Transverse colon (tissue), 4 donors: ENCODE measurements around the gene BCAS4.

Experiments used
- EP300 ChIP-seq: sonication (generic); formaldehyde crosslinking; IDR thresholded peaks from one replicate; pipeline ENCODE4 v1.6.1; 2017; ENCODE audit warnings: antibody characterized with exemption, low read depth
- POLR2A ChIP-seq: fragments of 450-650 bp; IDR thresholded peaks from one replicate; pipeline ENCODE4 v1.6.1; 2016; ENCODE audit warnings: antibody characterized with exemption, mild to moderate bottlenecking, moderate library complexity
- POLR2AphosphoS5 ChIP-seq, 3 donors: sonication (generic); formaldehyde crosslinking; IDR thresholded peaks; one replicate each; pipeline ENCODE4 v1.6.1; 2016; ENCODE audit warnings: antibody characterized with exemption in 3 of 3
- TF ChIP-seq, protein P1 (sequence below), 5 experiments: fragments of 200-600 bp in 3 of 5; fragments of 450-650 bp in 2 of 5; sonication (generic) in 3 of 5; IDR thresholded peaks; 1 replicate in 2 of 5; 2 replicates in 3 of 5; pipeline ENCODE4 v1.5.1; 2016 to 2017; ENCODE audit warnings: antibody characterized with exemption in 5 of 5, inconsistent platforms in 3 of 5, mild to moderate bottlenecking in 2 of 5, moderate library complexity in 1 of 5

DNA sequence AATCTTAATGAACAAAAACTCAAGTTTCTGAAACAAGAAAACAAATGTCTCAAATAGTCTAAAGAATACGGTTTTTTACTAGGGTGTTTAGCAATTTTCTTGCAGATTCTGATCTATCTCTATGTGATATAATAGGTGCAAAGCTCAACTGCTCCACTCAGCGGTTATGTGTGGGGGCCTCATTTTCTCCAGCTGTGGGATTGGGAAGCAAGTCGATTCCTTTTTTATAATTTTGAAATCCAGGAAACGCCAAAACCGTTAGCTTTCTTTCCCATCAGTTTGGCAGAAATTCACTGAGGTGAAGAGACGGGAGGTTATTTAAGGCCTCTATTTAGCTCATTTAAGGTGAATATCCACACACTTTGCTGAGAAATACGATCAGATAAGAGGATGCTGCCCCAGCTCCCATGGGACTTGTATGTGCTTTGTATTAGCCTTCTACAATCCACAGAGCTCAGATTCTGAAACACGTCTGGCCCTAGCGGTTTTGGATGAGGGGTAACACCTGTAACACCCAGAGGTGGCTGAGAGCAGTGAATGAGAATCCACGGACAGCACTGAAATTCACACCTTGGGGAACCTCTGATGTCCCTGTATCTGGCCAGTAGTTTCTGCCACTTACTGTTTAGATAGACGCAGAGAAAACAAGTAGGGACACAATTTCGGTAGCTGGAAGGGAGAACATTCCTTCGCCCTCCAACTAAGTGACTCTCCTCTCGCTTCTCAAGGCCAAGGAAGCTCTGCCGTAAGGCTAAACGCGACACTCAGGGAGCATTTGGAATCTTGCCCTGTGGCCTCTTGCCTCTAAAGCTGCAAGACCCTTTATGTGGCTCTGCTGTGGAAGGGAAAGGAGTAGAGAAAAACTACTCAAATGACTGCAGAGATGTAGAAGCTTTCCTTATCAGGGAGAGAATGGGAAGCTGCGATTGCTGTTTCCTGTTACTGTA is 6.5 kb upstream of the BCAS4 start:
- TF ChIP-seq POLR2A = no peak
- TF ChIP-seq, protein P1, sequence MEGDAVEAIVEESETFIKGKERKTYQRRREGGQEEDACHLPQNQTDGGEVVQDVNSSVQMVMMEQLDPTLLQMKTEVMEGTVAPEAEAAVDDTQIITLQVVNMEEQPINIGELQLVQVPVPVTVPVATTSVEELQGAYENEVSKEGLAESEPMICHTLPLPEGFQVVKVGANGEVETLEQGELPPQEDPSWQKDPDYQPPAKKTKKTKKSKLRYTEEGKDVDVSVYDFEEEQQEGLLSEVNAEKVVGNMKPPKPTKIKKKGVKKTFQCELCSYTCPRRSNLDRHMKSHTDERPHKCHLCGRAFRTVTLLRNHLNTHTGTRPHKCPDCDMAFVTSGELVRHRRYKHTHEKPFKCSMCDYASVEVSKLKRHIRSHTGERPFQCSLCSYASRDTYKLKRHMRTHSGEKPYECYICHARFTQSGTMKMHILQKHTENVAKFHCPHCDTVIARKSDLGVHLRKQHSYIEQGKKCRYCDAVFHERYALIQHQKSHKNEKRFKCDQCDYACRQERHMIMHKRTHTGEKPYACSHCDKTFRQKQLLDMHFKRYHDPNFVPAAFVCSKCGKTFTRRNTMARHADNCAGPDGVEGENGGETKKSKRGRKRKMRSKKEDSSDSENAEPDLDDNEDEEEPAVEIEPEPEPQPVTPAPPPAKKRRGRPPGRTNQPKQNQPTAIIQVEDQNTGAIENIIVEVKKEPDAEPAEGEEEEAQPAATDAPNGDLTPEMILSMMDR (IDR thresholded peaks at IDR 0.05) = peak in 3 of 5 experiments; percentile 8 to 17 (median 10)
- no peak for TF ChIP-seq POLR2AphosphoS5 (IDR thresholded peaks at IDR 0.05)
- TF ChIP-seq EP300 = no peak
